Epidermal melanocyte (primary cell): ENCODE measurements around the gene KLF15.

Source experiments
- DNase-seq: peaks from one replicate; pipeline ENCODE4 v3.0.0; 2011; ENCODE audit warnings: low spot score; ENCODE audit not compliant: insufficient read length

KLF15 gene

GRCh38 chr3:126357295-126358037 lies at the start of gene KLF15:
KLF15 (minus strand) TSS chr3:126357408; CDS start chr3:126352922, 4,486 bp downstream.
- DNase-seq = peak; percentile 93

GRCh38 chr3:126406389-126407296 lies 49.4 kb upstream of the KLF15 start:
- DNase-seq = no peak

- DNase-seq = no peak
Measured at GRCh38 chr3:126402666-126403302, 45.6 kb upstream of the KLF15 start.

- no peak for DNase-seq
Measured at GRCh38 chr3:126402178-126402577, 45.0 kb upstream of the KLF15 start.

GRCh38 chr3:126401611-126402160 lies 44.5 kb upstream of the KLF15 start:
- no peak for DNase-seq

GRCh38 chr3:126399756-126400155 lies 42.5 kb upstream of the KLF15 start:
- no peak for DNase-seq

GRCh38 chr3:126399351-126399735 lies 42.1 kb upstream of the KLF15 start:
- no peak for DNase-seq

GRCh38 chr3:126398423-126399350 lies 41.5 kb upstream of the KLF15 start:
- no peak for DNase-seq

GRCh38 chr3:126397610-126398422 lies 40.6 kb upstream of the KLF15 start:
- DNase-seq = no peak

- no peak for DNase-seq
Measured at GRCh38 chr3:126396536-126396935, 39.3 kb upstream of the KLF15 start.

- no peak for DNase-seq
Measured at GRCh38 chr3:126395846-126396513, 38.8 kb upstream of the KLF15 start.

- DNase-seq = no peak
Measured at GRCh38 chr3:126394977-126395321, 37.7 kb upstream of the KLF15 start.

- no peak for DNase-seq
Measured at GRCh38 chr3:126394179-126394976, 37.2 kb upstream of the KLF15 start, which contains the start of gene CFAP100. CFAP100 (plus strand) TSS chr3:126394909; CDS start chr3:126396001, 1,092 bp downstream.

GRCh38 chr3:126393563-126393962 lies 36.4 kb upstream of the KLF15 start:
- no peak for DNase-seq

GRCh38 chr3:126392246-126392645 lies 35.0 kb upstream of the KLF15 start:
- no peak for DNase-seq

GRCh38 chr3:126391631-126392030 lies 34.4 kb upstream of the KLF15 start:
- no peak for DNase-seq

GRCh38 chr3:126390751-126391150 lies 33.5 kb upstream of the KLF15 start:
- DNase-seq = no peak

- no peak for DNase-seq
Measured at GRCh38 chr3:126390201-126390600, 33.0 kb upstream of the KLF15 start.
